Left lung (tissue), 10 donors: ENCODE data around the gene MCU. TPM values are rescaled to one million over a fixed set of nuclear protein-coding genes. Genes with fewer than 3 reads are reported as not detected.
A peak's percentile ranks its signal among the peaks of the same experiment; 100 is the strongest.
"Not testable (repeated sequence)": the region's sequence is repeated elsewhere in the genome, so short reads cannot be mapped to it uniquely, and the experiment has no call there.

Experiments
- ATAC-seq: fragments of 200-7000 bp; cut with Tn5 transposase; one replicate; pipeline ENCODE4 v1.9.1; 2020; ENCODE audit warnings: moderate library complexity
- DNase-seq, 4 donors: peaks; one replicate each; pipeline ENCODE4 v3.0.0-alpha.2; 2013 to 2020
- H3K27ac ChIP-seq, 2 donors: fragments of 200-600 bp; sonication (generic) in 1 of 2; one replicate each; pipeline versions ENCODE4 v1.5.0 to v1.8.0; 2020 to 2021
- H3K27me3 ChIP-seq, 2 donors: fragments of 200-600 bp; sonication (generic) in 1 of 2; one replicate each; pipeline versions ENCODE4 v1.5.0 to v1.8.0; 2020 to 2021
- H3K36me3 ChIP-seq, 2 donors: fragments of 200-600 bp; sonication (generic) in 1 of 2; one replicate each; pipeline versions ENCODE4 v1.5.0 to v1.8.0; 2020 to 2021
- H3K4me1 ChIP-seq, 2 donors: fragments of 200-600 bp; one replicate each; pipeline ENCODE4 v1.8.0; 2021
- H3K4me3 ChIP-seq, 2 donors: fragments of 200-600 bp; sonication (generic) in 1 of 2; one replicate each; pipeline versions ENCODE4 v1.5.0 to v1.8.0; 2020 to 2021; ENCODE audit warnings: mild to moderate bottlenecking in 1 of 2
- H3K9me3 ChIP-seq, 2 donors: fragments of 200-600 bp; sonication (generic) in 1 of 2; one replicate each; pipeline versions ENCODE4 v1.5.0 to v1.8.0; 2020 to 2021
- intact Hi-C, 2 donors: fragments of 100-400 bp; cut with DNase I; formaldehyde crosslinking; loops; one replicate each; pipeline versions ENCODE4 v1.11.2 to v1.14.2; 2022
- polyA plus RNA-seq, 6 donors: library from polyadenylated mRNA; unstranded; fragments of 120-200 nt; gene quantifications; one replicate each; pipeline ENCODE4 v1.2.1, GENCODE V29; 2013; ENCODE audit not compliant: insufficient read length in 6 of 6
- total RNA-seq, 2 donors: library from RNA; stranded (reverse); fragmentation: NEBNext Ultra II Directional; extraction: Animal tissue kit (Norgen Biotek cat#: 25700); gene quantifications; one replicate each; pipeline ENCODE4 v1.2.1, GENCODE V29; 2021
- TF ChIP-seq, protein P1 (sequence below), 2 donors: fragments of 200-600 bp; sonication (generic) in 1 of 2; IDR thresholded peaks; one replicate each; pipeline versions ENCODE4 v1.5.0 to v1.8.0; 2021; ENCODE audit warnings: antibody characterized with exemption in 2 of 2
- donor health status: DM: no; HTN: yes; CAD: no.
- donor health status: DM: no; HTN: no; CAD: no.

MCU gene
- total and polyA plus RNA-seq, 8 donors = 29.4 to 48.8 (median 38.6) TPM

DNA sequence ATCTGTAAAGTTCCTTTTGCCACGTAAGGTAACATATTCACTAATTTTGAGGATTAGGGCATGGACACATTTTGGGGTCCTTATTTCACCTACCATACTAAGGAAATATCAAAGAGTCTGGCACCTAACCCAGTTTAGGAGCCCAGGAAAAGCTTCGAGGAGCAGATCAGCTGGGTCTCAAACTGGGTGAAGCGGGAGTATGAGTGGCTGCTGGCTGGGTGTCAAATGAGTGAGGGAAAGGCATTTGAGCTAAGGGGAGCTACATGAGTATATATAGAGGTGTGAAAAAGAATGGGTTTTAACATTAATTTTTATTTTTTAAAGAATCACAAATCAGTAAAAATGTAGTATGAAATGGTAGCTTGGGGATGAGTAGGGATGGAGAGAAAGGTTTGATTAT lies 71.3 kb downstream of the MCU start:
- TF ChIP-seq, protein P1, sequence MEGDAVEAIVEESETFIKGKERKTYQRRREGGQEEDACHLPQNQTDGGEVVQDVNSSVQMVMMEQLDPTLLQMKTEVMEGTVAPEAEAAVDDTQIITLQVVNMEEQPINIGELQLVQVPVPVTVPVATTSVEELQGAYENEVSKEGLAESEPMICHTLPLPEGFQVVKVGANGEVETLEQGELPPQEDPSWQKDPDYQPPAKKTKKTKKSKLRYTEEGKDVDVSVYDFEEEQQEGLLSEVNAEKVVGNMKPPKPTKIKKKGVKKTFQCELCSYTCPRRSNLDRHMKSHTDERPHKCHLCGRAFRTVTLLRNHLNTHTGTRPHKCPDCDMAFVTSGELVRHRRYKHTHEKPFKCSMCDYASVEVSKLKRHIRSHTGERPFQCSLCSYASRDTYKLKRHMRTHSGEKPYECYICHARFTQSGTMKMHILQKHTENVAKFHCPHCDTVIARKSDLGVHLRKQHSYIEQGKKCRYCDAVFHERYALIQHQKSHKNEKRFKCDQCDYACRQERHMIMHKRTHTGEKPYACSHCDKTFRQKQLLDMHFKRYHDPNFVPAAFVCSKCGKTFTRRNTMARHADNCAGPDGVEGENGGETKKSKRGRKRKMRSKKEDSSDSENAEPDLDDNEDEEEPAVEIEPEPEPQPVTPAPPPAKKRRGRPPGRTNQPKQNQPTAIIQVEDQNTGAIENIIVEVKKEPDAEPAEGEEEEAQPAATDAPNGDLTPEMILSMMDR (IDR thresholded peaks at IDR 0.05) = no peak

DNA sequence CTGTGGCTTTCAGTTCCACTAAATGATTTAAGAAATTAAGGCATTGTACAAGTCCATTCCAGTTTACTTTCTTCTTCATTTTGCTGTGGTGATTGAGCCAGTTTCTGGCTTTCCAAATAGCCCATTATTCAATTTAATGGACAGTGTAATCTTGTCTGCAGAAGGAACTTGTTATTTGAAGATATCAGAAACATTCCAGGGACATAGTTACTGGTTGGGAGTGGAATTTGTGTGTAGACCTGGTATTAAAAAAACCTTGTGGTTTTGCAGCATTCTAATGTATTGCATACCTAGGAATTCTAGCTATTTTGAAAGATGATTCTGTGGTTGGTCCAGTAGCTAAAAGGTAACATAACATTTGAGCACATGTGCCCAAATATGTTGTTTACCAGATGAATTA lies 72.2 kb downstream of the MCU start:
- DNase-seq = no peak
- intact Hi-C loops = no loop called here
- H3K4me3 ChIP-seq = no peak overlapping the region
- H3K36me3 ChIP-seq = no peaks in the 10 kb centered on the region
- peaks cover 0 to 11% of the 10 kb centered on the region in 2 donors for H3K9me3 ChIP-seq
- H3K4me1 ChIP-seq = no peaks in the 10 kb centered on the region
- no peak for ATAC-seq
- H3K27ac ChIP-seq = no peak overlapping the region
- TF ChIP-seq, protein P1 (IDR thresholded peaks at IDR 0.05) = no peak
- no peaks in the 10 kb centered on the region for H3K27me3 ChIP-seq

More for the DNA sequence above, 71.3 kb downstream of the MCU start:
- Histone ChIP-seq H3K27ac (no peak overlapping the region), H3K36me3 (no peaks in the 10 kb centered on the region), H3K9me3 (peaks cover 0 to 11% of the 10 kb centered on the region in 2 donors), H3K27me3 (no peaks in the 10 kb centered on the region), H3K4me1 (no peaks in the 10 kb centered on the region), H3K4me3 (no peak overlapping the region)
- ATAC-seq (peak; percentile 23), DNase-seq (no peak)
- intact Hi-C loops = no loop called here

DNA sequence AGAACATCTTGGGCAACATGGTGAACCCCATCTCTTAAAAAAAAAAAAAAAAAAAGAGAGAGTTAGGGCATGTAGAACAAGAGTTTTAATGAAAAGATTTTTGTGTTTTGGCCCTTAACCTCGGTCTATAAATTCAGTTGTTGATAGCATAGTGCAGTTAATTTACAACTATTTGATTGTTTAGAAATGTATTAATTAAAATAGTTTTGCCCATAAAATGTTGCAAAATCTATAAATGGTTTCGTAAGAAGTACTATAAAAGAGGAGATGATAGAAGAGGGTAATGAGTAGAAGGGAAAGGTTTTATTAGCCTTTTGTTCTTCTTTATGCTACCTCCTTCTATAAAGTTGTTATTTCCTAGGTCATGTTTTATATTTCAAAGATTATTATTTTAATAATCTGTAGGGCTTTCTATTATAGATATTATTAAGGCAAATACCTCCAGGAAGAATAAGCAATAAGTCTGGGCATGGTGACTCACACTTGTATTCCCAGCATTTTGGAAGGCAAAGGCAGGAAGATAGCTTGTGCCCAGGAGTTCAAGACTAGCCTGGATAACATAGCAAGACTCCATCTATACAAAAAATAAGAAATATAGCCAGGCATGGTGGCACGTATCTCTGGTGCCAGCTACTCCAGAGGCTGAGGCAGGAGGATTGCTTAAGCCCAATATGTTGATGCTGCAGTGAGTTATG lies 73.3 kb downstream of the MCU start:
- H3K9me3 ChIP-seq = peaks cover 0 to 11% of the 10 kb centered on the region in 2 donors
- no peak for ATAC-seq
- intact Hi-C loops = no loop called here
- H3K27ac ChIP-seq = no peak overlapping the region
- no peaks in the 10 kb centered on the region for H3K4me1 ChIP-seq
- TF ChIP-seq, protein P1 (IDR thresholded peaks at IDR 0.05) = no peak
- H3K4me3 ChIP-seq = no peak overlapping the region
- DNase-seq = no peak
- H3K27me3 ChIP-seq = no peaks in the 10 kb centered on the region
- no peaks in the 10 kb centered on the region for H3K36me3 ChIP-seq

DNA sequence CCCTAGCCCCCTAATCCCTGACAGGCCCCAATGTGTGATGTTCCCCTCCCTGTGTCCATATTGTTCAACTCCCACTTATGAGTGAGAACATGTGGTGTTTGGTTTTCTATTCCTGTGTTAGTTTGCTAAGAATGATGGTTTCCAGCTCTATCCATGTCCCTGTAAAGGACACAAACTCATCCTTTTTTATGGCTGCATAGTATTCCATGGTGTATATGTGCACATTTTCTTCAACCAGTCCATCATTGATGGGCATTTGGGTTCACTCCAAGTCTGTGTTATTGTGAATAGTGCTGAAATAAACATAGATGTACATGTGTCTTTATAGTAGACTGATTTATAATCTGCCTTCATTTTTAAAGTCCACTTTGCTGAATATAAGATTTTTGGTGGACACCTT lies 79.3 kb downstream of the MCU start:
- H3K4me1 ChIP-seq, H3K27ac ChIP-seq, intact Hi-C loops, H3K27me3 ChIP-seq, ATAC-seq, DNase-seq, H3K36me3 ChIP-seq, H3K4me3 ChIP-seq: not testable (repeated sequence)
- peaks cover 0 to 20% of the 10 kb centered on the region in 2 donors for H3K9me3 ChIP-seq

DNA sequence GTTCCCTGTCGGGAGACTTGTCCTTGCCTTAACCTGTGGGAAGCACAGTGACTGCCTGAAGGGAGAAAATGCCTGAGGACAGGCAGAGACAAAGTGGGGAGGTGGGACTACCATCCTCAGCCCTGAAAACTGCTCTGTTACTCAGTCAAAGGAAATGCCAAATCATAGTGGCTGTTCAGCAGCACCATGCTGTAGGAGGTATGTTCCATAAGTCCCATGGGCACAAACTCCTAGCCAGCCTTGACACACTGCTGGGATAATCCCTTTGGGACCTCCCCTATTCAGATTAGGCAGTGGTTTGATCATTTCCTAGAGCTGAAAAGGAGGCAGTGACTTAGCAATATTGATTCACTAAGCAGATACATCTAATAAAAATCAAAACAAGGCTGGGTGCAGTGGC lies 80.1 kb downstream of the MCU start:
- TF ChIP-seq, protein P1 (IDR thresholded peaks at IDR 0.05) = no peak
- ATAC-seq = no peak
- Histone ChIP-seq H3K9me3 (peaks cover 0 to 19% of the 10 kb centered on the region in 2 donors), H3K36me3 (no peaks in the 10 kb centered on the region), H3K27ac (no peak overlapping the region), H3K27me3 (no peaks in the 10 kb centered on the region), H3K4me3 (no peak overlapping the region), H3K4me1 (no peaks in the 10 kb centered on the region)
- DNase-seq = no peak
- intact Hi-C loops = no loop called here

DNA sequence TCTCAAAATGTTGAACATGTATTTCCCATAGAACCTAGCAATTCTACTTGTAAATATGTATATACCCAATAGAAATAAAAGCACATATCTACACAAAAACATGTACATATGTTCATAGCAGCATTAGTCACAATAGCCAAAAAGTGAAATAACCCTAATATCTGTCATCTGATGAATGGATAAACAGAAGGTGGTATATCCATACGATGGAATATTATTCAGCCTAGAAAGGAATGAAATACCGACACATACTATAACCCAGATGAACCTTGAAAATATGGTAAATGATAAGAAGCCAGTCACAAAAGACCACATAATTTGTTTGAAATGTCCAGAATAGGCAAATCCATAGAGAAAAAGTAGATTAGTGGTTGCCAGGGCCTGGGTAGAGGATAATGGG lies 87.9 kb downstream of the MCU start:
- Histone ChIP-seq H3K27me3 (no peaks in the 10 kb centered on the region), H3K4me3 (no peak overlapping the region), H3K36me3 (no peaks in the 10 kb centered on the region), H3K4me1 (peaks cover 8 to 12% of the 10 kb centered on the region in 2 donors), H3K9me3 (no peaks in the 10 kb centered on the region), H3K27ac (no peak overlapping the region)
- ATAC-seq (no peak), DNase-seq (no peak)
- intact Hi-C loops = no loop called here
- TF ChIP-seq, protein P1 (IDR thresholded peaks at IDR 0.05) = no peak
